ENCODE data around the gene FOCAD.

- TF ChIP-seq CTCF (IDR thresholded peaks at IDR 0.05) (no peak), POLR2A (IDR thresholded peaks at IDR 0.05) (no peak)
Measured at GRCh38 chr9:20746967-20747366, 62.9 kb downstream of the FOCAD start.
